Gastroesophageal sphincter (tissue), 3 donors: Measurements from ENCODE around the gene AKAP6.

Experiments
- EP300 ChIP-seq: sonication (generic); formaldehyde crosslinking; IDR thresholded peaks from one replicate; pipeline ENCODE4 v1.6.1; 2017; ENCODE audit warnings: antibody characterized with exemption, mild to moderate bottlenecking
- POLR2A ChIP-seq, 2 donors: fragments of 450-650 bp; IDR thresholded peaks; one replicate each; pipeline ENCODE4 v1.6.1; 2017; ENCODE audit warnings: antibody characterized with exemption in 2 of 2, mild to moderate bottlenecking in 2 of 2, moderate library complexity in 1 of 2
- POLR2AphosphoS5 ChIP-seq: sonication (generic); formaldehyde crosslinking; IDR thresholded peaks from one replicate; pipeline ENCODE4 v1.6.1; 2017; ENCODE audit warnings: antibody characterized with exemption
- TF ChIP-seq, protein P1 (sequence below), 4 experiments: fragments of 200-600 bp in 2 of 4; fragments of 450-650 bp in 2 of 4; sonication (generic) in 1 of 4; IDR thresholded peaks; one replicate each; pipeline ENCODE4 v1.5.1; 2017 to 2019; ENCODE audit warnings: antibody characterized with exemption in 4 of 4, mild to moderate bottlenecking in 2 of 4, moderate library complexity in 2 of 4

DNA sequence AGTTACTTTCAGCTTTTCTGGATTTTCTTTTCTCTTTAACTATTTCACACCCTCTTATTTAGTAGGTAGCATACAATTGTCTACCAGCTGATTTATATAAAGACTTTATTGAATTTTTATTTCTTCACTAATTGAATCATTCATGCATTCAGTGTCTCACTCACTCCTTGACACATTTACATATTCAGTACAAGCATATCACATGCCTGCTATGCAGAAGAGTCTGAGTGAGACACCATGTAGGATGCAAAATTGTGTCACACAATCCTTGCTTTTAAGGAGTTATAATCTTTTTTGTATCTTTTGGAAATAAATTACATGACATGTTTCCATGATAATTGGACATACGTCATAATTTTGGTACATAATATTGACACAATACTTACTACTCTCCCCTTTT is 83.0 kb downstream of the AKAP6 start:
- TF ChIP-seq, protein P1, sequence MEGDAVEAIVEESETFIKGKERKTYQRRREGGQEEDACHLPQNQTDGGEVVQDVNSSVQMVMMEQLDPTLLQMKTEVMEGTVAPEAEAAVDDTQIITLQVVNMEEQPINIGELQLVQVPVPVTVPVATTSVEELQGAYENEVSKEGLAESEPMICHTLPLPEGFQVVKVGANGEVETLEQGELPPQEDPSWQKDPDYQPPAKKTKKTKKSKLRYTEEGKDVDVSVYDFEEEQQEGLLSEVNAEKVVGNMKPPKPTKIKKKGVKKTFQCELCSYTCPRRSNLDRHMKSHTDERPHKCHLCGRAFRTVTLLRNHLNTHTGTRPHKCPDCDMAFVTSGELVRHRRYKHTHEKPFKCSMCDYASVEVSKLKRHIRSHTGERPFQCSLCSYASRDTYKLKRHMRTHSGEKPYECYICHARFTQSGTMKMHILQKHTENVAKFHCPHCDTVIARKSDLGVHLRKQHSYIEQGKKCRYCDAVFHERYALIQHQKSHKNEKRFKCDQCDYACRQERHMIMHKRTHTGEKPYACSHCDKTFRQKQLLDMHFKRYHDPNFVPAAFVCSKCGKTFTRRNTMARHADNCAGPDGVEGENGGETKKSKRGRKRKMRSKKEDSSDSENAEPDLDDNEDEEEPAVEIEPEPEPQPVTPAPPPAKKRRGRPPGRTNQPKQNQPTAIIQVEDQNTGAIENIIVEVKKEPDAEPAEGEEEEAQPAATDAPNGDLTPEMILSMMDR (IDR thresholded peaks at IDR 0.05): no peak
- TF ChIP-seq POLR2A (IDR thresholded peaks at IDR 0.05): no peak
- TF ChIP-seq POLR2AphosphoS5: no peak
- TF ChIP-seq EP300: no peak
